H1 (cell line): ENCODE results near the gene F2. TPM values are rescaled to one million over a fixed set of nuclear protein-coding genes. Genes with fewer than 3 reads are reported as not detected.

Experiments
- TBP ChIP-seq: IDR thresholded peaks from 2 replicates; pipeline ENCODE4 v1.6.1; 2011; ENCODE audit warnings: low read depth, low read length, improper control_type of control experiment
- polyA plus RNA-seq, 7 experiments: library from polyadenylated mRNA; depleted of rRNA in 3 of 7; stranded (reverse) in 5 of 7; unstranded in 2 of 7; fragments of >200 nt in 5 of 7; fragments of 200-250 nt in 2 of 7; gene quantifications; 1 replicate in 5 of 7; 2 replicates in 1 of 7; 4 replicates in 1 of 7; pipeline versions ENCODE4 v1.2.1 to v1.2.3, GENCODE V29; 2011 to 2013; ENCODE audit warnings: missing spikeins in 2 of 7, mixed read lengths in 2 of 7
- total RNA-seq: library from RNA; stranded (reverse); fragmentation: NEBNext Ultra II Directional; extraction: Animal tissue kit (Norgen Biotek cat#: 25700); gene quantifications from 2 replicates; pipeline ENCODE4 v1.2.1, GENCODE V29; 2021

Gene F2
- total and polyA plus RNA-seq, 2 of the 8 experiments (the other 6 are each of a cell fraction or from before 2014, with no cell fraction given): 0.11 TPM; not detected in 1

GRCh38 chr11:46672381-46672839 is 46.6 kb upstream of the F2 start (continued):
- TF ChIP-seq TBP: no peak
